ENCODE results near the gene FAT1.

The FAT1 gene

GRCh38 chr4:186563761-186564160 lies 159.9 kb downstream of the FAT1 start:
- H3K4me3 ChIP-seq (replicated peaks in 1 of 2; ENCODE audit: low read depth in 2 of 2, low read length in 2 of 2) = no peak overlapping the region
- TF ChIP-seq, protein P1, sequence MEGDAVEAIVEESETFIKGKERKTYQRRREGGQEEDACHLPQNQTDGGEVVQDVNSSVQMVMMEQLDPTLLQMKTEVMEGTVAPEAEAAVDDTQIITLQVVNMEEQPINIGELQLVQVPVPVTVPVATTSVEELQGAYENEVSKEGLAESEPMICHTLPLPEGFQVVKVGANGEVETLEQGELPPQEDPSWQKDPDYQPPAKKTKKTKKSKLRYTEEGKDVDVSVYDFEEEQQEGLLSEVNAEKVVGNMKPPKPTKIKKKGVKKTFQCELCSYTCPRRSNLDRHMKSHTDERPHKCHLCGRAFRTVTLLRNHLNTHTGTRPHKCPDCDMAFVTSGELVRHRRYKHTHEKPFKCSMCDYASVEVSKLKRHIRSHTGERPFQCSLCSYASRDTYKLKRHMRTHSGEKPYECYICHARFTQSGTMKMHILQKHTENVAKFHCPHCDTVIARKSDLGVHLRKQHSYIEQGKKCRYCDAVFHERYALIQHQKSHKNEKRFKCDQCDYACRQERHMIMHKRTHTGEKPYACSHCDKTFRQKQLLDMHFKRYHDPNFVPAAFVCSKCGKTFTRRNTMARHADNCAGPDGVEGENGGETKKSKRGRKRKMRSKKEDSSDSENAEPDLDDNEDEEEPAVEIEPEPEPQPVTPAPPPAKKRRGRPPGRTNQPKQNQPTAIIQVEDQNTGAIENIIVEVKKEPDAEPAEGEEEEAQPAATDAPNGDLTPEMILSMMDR (IDR thresholded peaks at IDR 0.05; ENCODE audit: low read depth, low read length) = no peak
- no peak for DNase-seq (ENCODE audit: low read depth in 2 of 2)

DNA sequence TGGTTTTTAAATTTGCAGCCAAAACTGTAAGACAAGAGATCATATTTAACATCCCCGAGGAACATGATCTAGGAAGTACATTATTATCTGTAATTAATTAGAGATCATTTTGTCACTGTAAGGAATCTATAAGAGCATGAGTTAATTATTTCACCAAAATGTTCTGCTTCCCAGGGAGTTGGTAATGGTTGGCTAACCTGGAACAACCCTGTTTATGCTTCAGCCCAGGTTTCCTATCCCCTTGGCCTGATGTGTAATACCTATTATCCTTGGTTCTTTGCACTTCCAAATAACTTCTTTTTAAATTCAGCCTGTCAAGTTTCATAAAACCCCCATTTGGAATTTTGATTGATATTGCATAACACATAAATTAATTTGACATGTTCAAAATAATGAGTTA lies 161.9 kb downstream of the FAT1 start:
- TF ChIP-seq, protein P1 (IDR thresholded peaks at IDR 0.05; ENCODE audit: low read depth, low read length) = no peak
- no peak overlapping the region for H3K4me3 ChIP-seq (replicated peaks in 1 of 2; ENCODE audit: low read depth in 2 of 2, low read length in 2 of 2)
- no peak for DNase-seq (ENCODE audit: low read depth in 2 of 2)

DNA sequence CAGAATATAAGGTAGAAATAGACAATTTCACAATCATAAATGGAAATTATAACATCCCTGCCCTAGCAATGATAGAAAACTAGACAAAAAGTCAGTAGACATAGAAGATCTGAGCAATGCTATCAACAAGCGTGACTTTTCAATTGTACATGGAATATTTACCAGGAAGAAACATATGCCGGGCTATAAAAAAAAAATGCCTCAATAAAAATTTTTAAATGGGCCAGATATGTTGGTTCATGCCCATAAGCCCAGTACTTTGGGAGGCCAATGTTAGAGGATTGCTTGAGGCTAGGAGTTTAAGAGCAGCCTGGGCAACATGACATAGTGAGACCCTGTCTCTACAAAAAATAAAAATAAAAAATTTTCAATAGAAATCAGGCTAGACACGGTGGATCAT lies 163.0 kb downstream of the FAT1 start:
- TF ChIP-seq, protein P1 (IDR thresholded peaks at IDR 0.05; ENCODE audit: low read depth, low read length) = no peak
- H3K4me3 ChIP-seq (replicated peaks in 1 of 2; ENCODE audit: low read depth in 2 of 2, low read length in 2 of 2) = no peak overlapping the region
- no peak for DNase-seq (ENCODE audit: low read depth in 2 of 2)

GRCh38 chr4:186557486-186557885 lies 166.2 kb downstream of the FAT1 start:
- TF ChIP-seq, protein P1 (IDR thresholded peaks at IDR 0.05; ENCODE audit: low read depth, low read length) = no peak
- DNase-seq (ENCODE audit: low read depth in 2 of 2) = peak; percentile 7 to 72
- H3K4me3 ChIP-seq (replicated peaks in 1 of 2; ENCODE audit: low read depth in 2 of 2, low read length in 2 of 2) = no peak overlapping the region

GRCh38 chr4:186557061-186557460 lies 166.6 kb downstream of the FAT1 start:
- no peak overlapping the region for H3K4me3 ChIP-seq (replicated peaks in 1 of 2; ENCODE audit: low read depth in 2 of 2, low read length in 2 of 2)
- TF ChIP-seq, protein P1 (IDR thresholded peaks at IDR 0.05; ENCODE audit: low read depth, low read length) = no peak
- DNase-seq (ENCODE audit: low read depth in 2 of 2) = peak in 1 of 2 donors; percentile 32

- TF ChIP-seq, protein P1 (IDR thresholded peaks at IDR 0.05; ENCODE audit: low read depth, low read length) = no peak
- peak within 1 kb of the TSS; percentile 17 to 26 for H3K4me3 ChIP-seq (replicated peaks in 1 of 2; ENCODE audit: low read depth in 2 of 2, low read length in 2 of 2)
- peak in 1 of 2 donors; percentile 22 for DNase-seq (ENCODE audit: low read depth in 2 of 2)
These were observed 168.5 kb downstream of the FAT1 start, which contains the start of gene MTNR1A for GRCh38 chr4:186554914-186555827. Gene MTNR1A, minus strand, starts transcription at chr4:186555567. Its CDS starts 202 bp downstream, at chr4:186555365.
